Spleen (tissue), 11 donors: ENCODE results near the gene EPHA7. TPM values are rescaled to one million over a fixed set of nuclear protein-coding genes. Genes with fewer than 3 reads are reported as not detected.

Experiments used
- DNase-seq: peaks from one replicate; pipeline ENCODE4 v3.0.0-alpha.2; 2020
- H3K27ac ChIP-seq, 8 donors: fragments of 200-600 bp; sonication (generic) in 7 of 8; 1 replicate in 4 of 8; 2 replicates in 4 of 8; pipeline versions ENCODE4 v1.5.0 to v1.8.0; 2016 to 2021; ENCODE audit warnings: inconsistent platforms in 4 of 8, mild to moderate bottlenecking in 4 of 8, moderate library complexity in 1 of 8
- H3K27me3 ChIP-seq, 7 donors: fragments of 200-600 bp; sonication (generic) in 6 of 7; replicated peaks in 1 of 7; 1 replicate in 4 of 7; 2 replicates in 3 of 7; pipeline versions ENCODE4 v1.5.0 to v1.8.0; 2016 to 2021; ENCODE audit warnings: inconsistent platforms in 3 of 7, mild to moderate bottlenecking in 1 of 7
- H3K36me3 ChIP-seq, 6 donors: fragments of 200-600 bp; sonication (generic) in 5 of 6; 1 replicate in 4 of 6; 2 replicates in 2 of 6; pipeline versions ENCODE4 v1.5.0 to v1.8.0; 2016 to 2021; ENCODE audit warnings: inconsistent platforms in 2 of 6
- H3K4me1 ChIP-seq, 6 donors: fragments of 200-600 bp; sonication (generic) in 5 of 6; 1 replicate in 3 of 6; 2 replicates in 3 of 6; pipeline versions ENCODE4 v1.5.0 to v1.8.0; 2016 to 2021; ENCODE audit warnings: inconsistent platforms in 3 of 6
- H3K4me3 ChIP-seq, 8 donors: fragments of 200-600 bp; sonication (generic) in 7 of 8; 1 replicate in 4 of 8; 2 replicates in 4 of 8; pipeline versions ENCODE4 v1.5.0 to v1.8.0; 2016 to 2021; ENCODE audit warnings: inconsistent platforms in 4 of 8, mild to moderate bottlenecking in 4 of 8, moderate library complexity in 2 of 8
- H3K9me3 ChIP-seq, 8 donors: fragments of 200-600 bp; sonication (generic) in 7 of 8; 1 replicate in 4 of 8; 2 replicates in 4 of 8; pipeline versions ENCODE4 v1.5.0 to v1.8.0; 2016 to 2021; ENCODE audit warnings: inconsistent platforms in 4 of 8
- POLR2A ChIP-seq, 3 donors: fragments of 450-650 bp; IDR thresholded peaks; one replicate each; pipeline ENCODE4 v1.5.1; 2017; ENCODE audit warnings: antibody characterized with exemption in 3 of 3, mild to moderate bottlenecking in 1 of 3
- POLR2AphosphoS5 ChIP-seq, 3 donors: sonication (generic); formaldehyde crosslinking; IDR thresholded peaks; one replicate each; pipeline ENCODE4 v1.5.1; 2017; ENCODE audit warnings: antibody characterized with exemption in 3 of 3
- WGBS, 5 donors: extraction: QIAGEN DNeasy Blood & Tissue Kit in 3 of 5; methylation state at CpG; one replicate each; pipeline versions ENCODE4 v1.1.5 to v1.1.7; 2013 to 2018; 5-methylcytosine and 5-hydroxymethylcytosine counted together
- intact Hi-C: fragments of 100-400 bp; cut with DNase I; formaldehyde crosslinking; loops from one replicate; pipeline ENCODE4 v1.15.0; 2023; ENCODE audit warnings: low total_unique reads
- polyA plus RNA-seq, 3 donors: library from polyadenylated mRNA; stranded (reverse); fragments of 200-250 nt; gene quantifications; one replicate each; pipeline ENCODE4 v1.2.1, GENCODE V29; 2013
- total RNA-seq, 7 donors: library from RNA; depleted of rRNA in 3 of 7; stranded (reverse); fragments of >200 nt in 3 of 7; fragmentation: NEBNext Ultra II Directional in 4 of 7; extraction: Animal tissue kit (Norgen Biotek cat#: 25700) in 4 of 7; gene quantifications; one replicate each; pipeline versions ENCODE4 v1.1.0 to v1.2.1, GENCODE V29; 2016 to 2021
- TF ChIP-seq, protein P1 (sequence below), 11 experiments: fragments of 200-600 bp in 7 of 11; fragments of 450-650 bp in 4 of 11; sonication (generic) in 4 of 11; IDR thresholded peaks in 8 of 11; conservative IDR thresholded peaks in 3 of 11; 1 replicate in 7 of 11; 2 replicates in 4 of 11; pipeline versions ENCODE4 v1.4.0 to v1.8.0; 2016 to 2021; ENCODE audit warnings: antibody characterized with exemption in 11 of 11, inconsistent platforms in 4 of 11, mild to moderate bottlenecking in 1 of 11
- donor health status: healthy with polysubstance abuse.
- donor health status: DM: no; HTN: no; CAD: no; lungs with moderate emphysema.
- donor health status: DM: no; HTN: no; CAD: no.
- donor health status: Bipolar disorder and iron deficiency.
- donor health status: healthy.
- donor health status: DM: no; HTN: no; CAD: no.
- donor health status: DM: yes; HTN: yes; CAD: no.

EPHA7 gene
- total and polyA plus RNA-seq, 10 donors = 0.78 to 28.8 (median 12.5) TPM

DNA sequence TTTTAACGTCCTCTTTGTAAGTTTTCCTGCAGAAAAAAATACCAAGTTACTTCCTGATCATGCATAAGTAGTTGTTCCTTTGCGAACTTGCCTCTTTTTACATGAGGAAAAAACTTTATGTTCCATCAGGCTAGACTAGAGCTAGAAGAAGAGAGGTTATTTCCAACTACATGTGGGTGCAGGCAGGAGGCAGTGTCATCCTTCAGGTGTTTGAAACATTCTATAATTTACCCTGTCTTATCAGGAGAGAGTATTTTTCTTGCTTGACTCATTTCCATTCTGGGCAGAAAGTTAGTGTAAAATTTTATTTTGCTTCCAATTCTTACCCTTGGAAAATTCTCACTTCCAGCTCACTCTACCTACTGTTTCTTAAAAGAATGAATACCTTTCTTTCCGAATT is 28.5 kb upstream of the EPHA7 start:
- no peaks in the 10 kb centered on the region for H3K27me3 ChIP-seq
- no peak for DNase-seq
- TF ChIP-seq, protein P1, sequence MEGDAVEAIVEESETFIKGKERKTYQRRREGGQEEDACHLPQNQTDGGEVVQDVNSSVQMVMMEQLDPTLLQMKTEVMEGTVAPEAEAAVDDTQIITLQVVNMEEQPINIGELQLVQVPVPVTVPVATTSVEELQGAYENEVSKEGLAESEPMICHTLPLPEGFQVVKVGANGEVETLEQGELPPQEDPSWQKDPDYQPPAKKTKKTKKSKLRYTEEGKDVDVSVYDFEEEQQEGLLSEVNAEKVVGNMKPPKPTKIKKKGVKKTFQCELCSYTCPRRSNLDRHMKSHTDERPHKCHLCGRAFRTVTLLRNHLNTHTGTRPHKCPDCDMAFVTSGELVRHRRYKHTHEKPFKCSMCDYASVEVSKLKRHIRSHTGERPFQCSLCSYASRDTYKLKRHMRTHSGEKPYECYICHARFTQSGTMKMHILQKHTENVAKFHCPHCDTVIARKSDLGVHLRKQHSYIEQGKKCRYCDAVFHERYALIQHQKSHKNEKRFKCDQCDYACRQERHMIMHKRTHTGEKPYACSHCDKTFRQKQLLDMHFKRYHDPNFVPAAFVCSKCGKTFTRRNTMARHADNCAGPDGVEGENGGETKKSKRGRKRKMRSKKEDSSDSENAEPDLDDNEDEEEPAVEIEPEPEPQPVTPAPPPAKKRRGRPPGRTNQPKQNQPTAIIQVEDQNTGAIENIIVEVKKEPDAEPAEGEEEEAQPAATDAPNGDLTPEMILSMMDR (IDR thresholded peaks at IDR 0.05 in 8 of 11, conservative IDR thresholded peaks at IDR 0.05 in 3 of 11) = no peak
- TF ChIP-seq POLR2A (IDR thresholded peaks at IDR 0.05) = no peak
- TF ChIP-seq POLR2AphosphoS5 (IDR thresholded peaks at IDR 0.05) = no peak
- H3K4me3 ChIP-seq = no peak overlapping the region
- H3K4me1 ChIP-seq = no peaks in the 10 kb centered on the region
- intact Hi-C loops = no loop called here
- WGBS, 5 donors = 56 to 79% (median 69%) methylated on average over 3 of the region's 3 CpGs
- H3K9me3 ChIP-seq = no peaks in the 10 kb centered on the region
- H3K27ac ChIP-seq = no peak overlapping the region
- H3K36me3 ChIP-seq = no peaks in the 10 kb centered on the region

DNA sequence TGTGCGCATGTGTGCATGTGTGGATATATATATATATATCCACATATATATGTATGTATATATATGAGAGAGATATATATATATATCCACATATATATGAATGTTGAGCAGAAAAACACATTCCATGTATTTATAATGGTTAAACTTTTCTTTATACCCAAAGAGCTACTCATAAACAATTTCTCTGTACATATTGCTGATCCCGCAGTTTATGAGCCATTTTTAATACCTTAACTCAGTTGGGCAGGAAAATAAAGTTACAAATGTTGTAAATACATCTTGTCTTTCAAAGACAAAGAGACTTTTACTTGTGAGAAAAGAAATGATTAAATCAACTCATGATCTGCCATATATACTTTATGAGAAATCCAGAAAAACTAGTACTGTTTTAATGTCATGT is 18.1 kb upstream of the EPHA7 start:
- Histone ChIP-seq H3K27me3 (no peaks in the 10 kb centered on the region), H3K4me1 (no peaks in the 10 kb centered on the region), H3K9me3 (no peaks in the 10 kb centered on the region), H3K36me3 (no peaks in the 10 kb centered on the region), H3K27ac (no peak overlapping the region), H3K4me3 (no peak overlapping the region)
- TF ChIP-seq POLR2AphosphoS5 (IDR thresholded peaks at IDR 0.05) (no peak), POLR2A (IDR thresholded peaks at IDR 0.05) (no peak)
- TF ChIP-seq, protein P1 (IDR thresholded peaks at IDR 0.05 in 8 of 11, conservative IDR thresholded peaks at IDR 0.05 in 3 of 11) = no peak
- intact Hi-C loops = no loop called here
- no peak for DNase-seq
- WGBS, 5 donors = 87 to 98% (median 92%) methylated on average over 2 of the region's 2 CpGs

DNA sequence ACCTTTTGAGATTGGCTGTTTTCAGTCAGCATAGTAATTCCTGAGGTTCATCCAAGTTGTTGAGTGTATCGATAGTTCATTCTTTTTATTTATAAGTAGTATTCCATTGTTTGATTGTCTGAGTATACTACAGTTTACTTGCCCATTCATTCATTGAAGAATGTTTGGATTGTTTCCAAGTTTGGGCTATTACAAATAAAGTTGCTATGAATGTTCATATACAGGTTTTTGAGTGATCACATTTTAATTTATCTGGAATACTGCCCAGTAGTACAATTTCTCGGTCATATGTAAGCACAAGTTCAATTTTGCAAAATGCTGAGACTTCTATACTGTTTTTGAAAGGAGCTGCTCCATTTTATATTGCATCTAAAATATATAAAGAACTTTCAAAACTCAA is 14.2 kb upstream of the EPHA7 start:
- TF ChIP-seq POLR2A (IDR thresholded peaks at IDR 0.05) (no peak), POLR2AphosphoS5 (IDR thresholded peaks at IDR 0.05) (no peak)
- TF ChIP-seq, protein P1 (IDR thresholded peaks at IDR 0.05 in 8 of 11, conservative IDR thresholded peaks at IDR 0.05 in 3 of 11) = no peak
- H3K9me3 ChIP-seq = no peaks in the 10 kb centered on the region
- DNase-seq = no peak
- H3K27me3 ChIP-seq = no peaks in the 10 kb centered on the region
- H3K4me3 ChIP-seq = peak overlapping the region in 2 of 8 donors; percentile 16 to 24
- no peaks in the 10 kb centered on the region for H3K4me1 ChIP-seq
- intact Hi-C loops = no loop called here
- 69 to 86% (median 77%) methylated on average over 2 of the region's 2 CpGs for WGBS, 5 donors
- no peaks in the 10 kb centered on the region for H3K36me3 ChIP-seq
- no peak overlapping the region for H3K27ac ChIP-seq

DNA sequence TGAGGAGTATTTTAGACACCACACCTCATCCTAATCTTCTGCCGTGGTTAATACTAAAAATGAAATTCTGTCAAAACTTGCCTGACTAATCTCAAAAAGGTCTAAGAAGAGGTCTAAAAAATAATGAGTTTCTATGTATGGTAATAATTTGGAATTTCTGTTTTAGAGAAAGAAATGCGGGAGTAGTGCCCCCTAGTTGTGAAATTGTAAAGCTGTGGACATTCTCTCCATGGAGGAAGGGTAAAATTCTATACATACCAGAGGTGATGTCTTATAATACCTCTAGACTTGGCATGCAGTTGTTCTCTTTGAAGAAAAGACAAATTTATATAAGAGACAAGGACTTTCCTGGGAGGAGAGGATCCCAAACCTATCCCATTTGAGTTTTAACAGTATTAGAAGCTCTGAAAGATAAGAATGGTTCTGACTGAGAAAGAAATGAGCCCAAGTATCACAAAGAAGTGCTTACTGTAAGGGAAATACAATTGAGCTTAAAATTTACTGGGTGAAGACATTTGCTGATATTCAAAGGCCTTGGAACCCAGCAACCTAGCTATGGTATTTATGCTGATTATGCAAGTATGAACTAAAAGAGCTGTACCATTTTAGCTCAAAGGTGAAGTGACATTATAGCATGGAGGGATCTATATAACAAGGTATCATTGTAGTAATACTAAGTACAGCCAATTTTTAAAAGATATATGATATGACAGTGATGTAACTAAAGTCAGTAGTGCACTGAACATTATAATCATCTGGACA is 5.1 kb upstream of the EPHA7 start:
- Histone ChIP-seq H3K9me3 (no peaks in the 10 kb centered on the region), H3K4me3 (no peak overlapping the region), H3K27me3 (peaks cover 0 to 33% (median 14%) of the 10 kb centered on the region in 7 donors), H3K4me1 (peaks cover 0 to 10% (median 7%) of the 10 kb centered on the region in 6 donors), H3K36me3 (no peaks in the 10 kb centered on the region), H3K27ac (no peak overlapping the region)
- TF ChIP-seq POLR2AphosphoS5 (IDR thresholded peaks at IDR 0.05) = no peak
- TF ChIP-seq, protein P1 (IDR thresholded peaks at IDR 0.05 in 8 of 11, conservative IDR thresholded peaks at IDR 0.05 in 3 of 11) = peak in 6 of 11 experiments; percentile 27 to 51 (median 43)
- intact Hi-C loops = no loop called here
- WGBS, 5 donors = 27 to 35% (median 33%) methylated on average over 2 of the region's 2 CpGs
- no peak for DNase-seq
